Stimulated activated CD8-positive, alpha-beta memory T cell treated with anti-CD3 and anti-CD28 coated beads, Interleukin-12 subunit alpha, Interleukin-12 subunit beta, amount 100 ng/mL, for 4 hours (primary cell): Measurements from ENCODE around the gene TMEM140.
"Not testable (repeated sequence)": the region's sequence is repeated elsewhere in the genome, so short reads cannot be mapped to it uniquely, and the experiment has no call there.

Source experiments
- DNase-seq: peaks from one replicate; pipeline ENCODE4 v3.0.0-alpha.2; 2020; ENCODE audit warnings: low read depth

The TMEM140 gene

GRCh38 chr7:135158874-135159273 lies 11.0 kb downstream of the TMEM140 start:
- DNase-seq = no peak

GRCh38 chr7:135159359-135160085 lies 11.7 kb downstream of the TMEM140 start:
- no peak for DNase-seq

- DNase-seq = no peak
Observed at GRCh38 chr7:135160098-135160857, 12.4 kb downstream of the TMEM140 start.

- DNase-seq = no peak
Observed at GRCh38 chr7:135160858-135161653, 13.2 kb downstream of the TMEM140 start.

GRCh38 chr7:135161669-135162068 lies 13.8 kb downstream of the TMEM140 start:
- no peak for DNase-seq

- no peak for DNase-seq
Observed at GRCh38 chr7:135162382-135163001, 14.6 kb downstream of the TMEM140 start.

- DNase-seq = no peak
Observed at GRCh38 chr7:135164357-135165061, 16.6 kb downstream of the TMEM140 start.

DNA sequence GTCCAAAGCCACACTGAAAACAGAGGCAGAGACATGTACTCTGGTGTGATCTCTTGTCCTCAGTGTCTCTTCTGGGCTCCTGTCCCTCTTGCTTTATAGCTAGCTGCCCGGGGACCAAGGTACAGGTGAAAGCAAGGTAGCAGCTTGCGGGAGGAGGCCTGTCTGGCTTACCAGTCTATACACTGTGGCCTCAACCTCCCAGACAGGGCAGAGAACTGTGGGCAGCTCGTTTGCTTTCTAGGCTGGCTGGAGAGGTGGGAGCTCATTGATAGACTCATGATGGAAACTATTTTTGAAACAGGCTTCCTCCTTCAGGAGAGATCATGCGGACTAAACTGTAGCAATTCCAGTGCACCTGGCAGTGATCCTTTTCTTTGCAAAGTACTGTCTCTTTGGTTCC lies 18.0 kb downstream of the TMEM140 start:
- no peak for DNase-seq

GRCh38 chr7:135166338-135166990 lies 18.6 kb downstream of the TMEM140 start:
- DNase-seq = no peak

DNA sequence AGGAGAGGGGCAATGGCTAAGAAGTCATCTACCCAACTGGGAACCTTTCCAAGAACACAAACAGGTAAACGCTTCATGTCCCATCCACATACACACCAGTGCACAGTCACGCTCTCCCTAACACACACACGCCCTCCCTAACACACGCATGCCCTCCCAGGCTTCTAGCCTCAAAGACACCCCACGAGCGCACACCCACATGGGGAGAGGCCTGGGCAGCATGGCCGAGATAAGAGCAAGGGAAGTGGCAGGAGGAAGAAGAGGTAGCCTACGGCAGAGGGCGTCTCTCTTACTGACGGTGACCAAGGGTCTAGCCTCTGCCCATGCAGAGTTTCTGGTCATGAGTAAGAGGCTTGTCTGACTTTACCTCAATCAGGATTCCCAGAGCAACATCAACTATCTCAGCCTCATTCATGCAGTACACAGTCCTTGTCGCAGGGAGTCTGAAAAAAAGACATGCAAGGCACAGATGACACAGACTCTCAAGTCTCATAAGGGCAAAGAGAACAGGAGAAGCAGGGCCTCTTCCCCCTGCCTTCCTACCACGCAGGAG lies 19.6 kb downstream of the TMEM140 start:
- no peak for DNase-seq

DNA sequence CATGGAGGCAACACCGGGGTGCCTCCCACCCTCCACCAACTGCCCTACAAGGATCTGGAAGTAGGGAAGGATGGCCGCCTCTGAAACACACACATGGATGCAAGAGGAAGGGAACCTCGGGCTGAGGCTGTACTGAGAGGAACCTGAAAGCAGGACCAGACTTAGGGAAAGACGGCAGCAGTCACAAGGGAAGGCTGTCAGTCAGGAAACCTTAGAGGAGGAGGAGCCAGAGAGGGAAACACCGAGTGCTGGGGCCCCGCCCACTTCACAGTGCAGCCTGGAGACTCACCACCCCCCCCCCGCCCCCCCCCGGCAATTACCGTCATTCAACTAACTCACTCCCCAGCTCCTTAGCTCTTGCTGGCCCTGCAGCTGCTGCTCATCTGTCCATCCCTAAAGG lies 20.1 kb downstream of the TMEM140 start:
- no peak for DNase-seq

DNA sequence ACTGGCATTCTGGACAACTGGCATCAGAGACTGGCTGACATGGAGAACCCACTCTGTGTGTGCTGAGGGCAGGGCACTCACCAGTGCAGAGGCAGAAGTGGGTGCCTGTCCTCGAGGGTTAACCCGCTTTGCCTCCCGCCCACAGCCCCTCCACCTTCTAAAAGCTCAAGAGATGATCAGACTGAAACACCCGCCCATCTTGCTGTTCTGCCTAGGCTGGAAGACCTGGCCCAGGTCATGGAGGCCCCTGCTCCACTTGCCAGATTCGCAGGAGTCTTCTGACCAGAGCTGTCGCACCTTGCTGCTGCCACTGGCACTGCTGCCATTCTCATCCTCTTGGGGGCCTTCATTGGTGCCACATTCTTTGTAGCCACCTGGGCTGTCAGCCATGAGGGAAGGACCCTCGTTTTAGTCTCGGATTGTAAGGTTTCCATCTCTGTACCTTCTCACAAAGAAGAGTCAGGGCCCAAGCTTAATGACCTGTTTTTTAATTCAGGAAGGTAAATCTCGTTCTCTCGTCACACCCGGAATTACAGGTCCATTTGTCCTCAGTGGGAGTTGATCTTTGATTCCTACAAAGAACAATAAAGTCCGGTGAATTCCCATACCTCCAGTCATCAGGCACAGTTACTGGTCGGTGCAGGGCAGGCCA lies 20.7 kb downstream of the TMEM140 start:
- DNase-seq = no peak

GRCh38 chr7:135169141-135169963 lies 21.5 kb downstream of the TMEM140 start:
- no peak for DNase-seq

DNA sequence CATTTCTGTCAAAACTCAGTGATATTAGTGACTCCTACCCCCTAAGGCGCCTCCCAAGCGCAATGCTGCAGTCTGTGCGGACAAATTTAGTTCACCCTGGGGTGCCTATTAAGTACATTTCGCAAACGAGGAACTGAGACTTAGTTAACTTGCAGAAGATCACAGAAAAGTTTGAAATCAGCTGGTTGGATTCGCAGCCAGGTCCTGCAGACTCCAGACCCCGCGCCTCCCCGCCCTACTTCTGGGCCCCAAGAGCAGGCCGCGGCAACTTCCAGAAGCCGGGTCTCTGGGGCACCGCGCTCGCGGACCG lies 22.0 kb downstream of the TMEM140 start:
- DNase-seq = no peak

- peak; percentile 84 for DNase-seq
Observed at GRCh38 chr7:135170274-135170997, 22.6 kb downstream of the TMEM140 start, which contains the start of gene CYREN. TSS of gene CYREN (minus strand) at chr7:135170707. CDS start at chr7:135168922, 1,785 bp downstream.

GRCh38 chr7:135170998-135171481 lies 23.2 kb downstream of the TMEM140 start:
- not testable (repeated sequence) for DNase-seq

DNA sequence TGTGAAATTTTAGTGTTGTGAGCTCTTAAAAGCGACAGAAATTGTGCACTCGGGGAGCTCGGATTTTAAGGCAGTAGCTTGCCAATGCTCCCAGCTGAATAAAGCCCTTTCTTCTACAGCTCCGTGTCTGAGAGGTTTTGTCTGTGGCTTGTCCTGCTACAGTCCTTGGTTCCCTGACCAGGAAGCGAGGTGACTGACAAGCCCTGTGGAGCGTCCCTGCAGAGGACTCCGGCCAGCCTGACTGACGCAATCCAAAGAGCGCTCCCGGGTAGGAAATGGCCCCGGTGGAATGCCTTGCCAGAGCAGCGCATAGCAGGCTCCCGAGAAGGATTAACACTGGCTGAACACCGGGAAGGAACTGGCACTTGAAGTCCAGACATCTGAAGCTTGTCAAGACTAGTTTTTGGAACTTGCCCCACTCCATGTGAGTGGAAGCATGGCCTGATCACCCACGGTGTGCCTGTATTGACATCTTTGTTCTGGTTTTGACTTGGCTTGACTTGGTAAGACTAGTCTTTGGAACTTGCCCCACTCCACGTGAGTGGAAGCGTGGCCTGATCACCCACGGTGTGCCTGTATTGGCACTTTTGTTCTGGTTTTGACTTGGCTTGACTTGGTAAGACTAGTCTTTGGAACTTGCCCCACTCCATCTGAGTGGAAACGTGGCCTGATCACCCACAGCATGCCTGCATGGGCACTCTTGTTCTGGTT lies 23.9 kb downstream of the TMEM140 start:
- not testable (repeated sequence) for DNase-seq

DNA sequence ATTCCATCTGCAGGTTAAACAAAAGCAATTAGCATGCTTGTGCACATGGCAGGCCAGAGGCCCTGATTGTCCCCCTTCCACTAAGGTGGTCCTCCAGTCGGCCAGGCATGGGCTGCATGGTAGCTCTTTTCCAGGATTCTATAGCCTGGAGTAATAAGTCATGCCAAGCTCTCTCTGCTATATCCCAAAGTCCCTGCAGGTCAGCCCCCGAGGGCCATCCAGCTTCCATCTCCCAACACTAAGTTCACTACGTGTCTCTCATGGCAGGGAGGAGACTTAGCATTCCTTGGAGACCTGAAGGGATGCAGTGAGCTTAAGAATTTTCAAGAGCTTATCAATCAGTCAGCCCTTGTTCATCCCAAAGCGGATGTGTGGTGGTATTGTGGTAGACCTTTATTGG lies 26.0 kb downstream of the TMEM140 start:
- DNase-seq = not testable (repeated sequence)
